ENCODE data around the gene FBXW11. TPM values are rescaled to one million over a fixed set of nuclear protein-coding genes. Genes with fewer than 3 reads are reported as not detected.
A peak's percentile ranks its signal among the peaks of the same experiment; 100 is the strongest.

The FBXW11 gene
- total RNA-seq, 4 donors from 2014 or later, result 35.9 to 111 (median 63.7) TPM

DNA sequence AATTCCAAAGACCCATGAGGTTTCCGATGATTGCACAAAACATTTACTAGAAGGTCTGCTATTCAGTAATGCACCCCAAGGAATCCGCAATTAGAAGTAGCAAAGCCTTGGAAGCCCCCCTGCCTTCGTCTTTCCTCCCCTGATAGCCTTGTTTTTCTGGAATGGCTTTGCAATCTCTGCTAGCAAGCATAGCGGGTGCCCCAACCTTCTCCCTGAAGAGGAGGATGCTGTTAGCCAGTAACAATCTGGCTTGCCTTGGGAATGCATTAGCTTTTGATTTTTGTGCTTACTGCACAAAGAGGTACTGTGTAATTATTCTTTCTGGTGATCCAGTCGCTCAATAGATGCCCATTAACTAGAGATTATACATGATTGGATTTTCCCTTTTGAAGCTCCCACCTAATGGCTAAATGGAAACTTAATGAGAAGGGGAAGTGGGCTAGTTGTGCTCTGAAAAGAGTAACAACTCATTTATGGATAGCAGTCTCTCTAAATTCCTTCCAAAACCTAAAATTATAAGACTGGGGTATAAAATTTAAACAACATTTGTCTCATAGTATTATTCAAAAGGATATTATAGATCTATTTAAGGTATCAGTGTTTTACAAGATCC lies 91.6 kb downstream of the FBXW11 start:
- no peak overlapping the region for H3K27ac ChIP-seq
- no peaks in the 10 kb centered on the region for H3K27me3 ChIP-seq
- no peaks in the 10 kb centered on the region for H3K9me3 ChIP-seq
- no peaks in the 10 kb centered on the region for H3K4me1 ChIP-seq
- intact Hi-C loops (cut with DNase I; ENCODE audit: low total_unique reads), result loop anchor here (10.0 kb wide), 1 partner anchor 130 kb away; no protein-coding TSS in a partner anchor
- no peak for TF ChIP-seq POLR2A (IDR thresholded peaks at IDR 0.05)
- H3K4me3 ChIP-seq, result no peak overlapping the region
- no peaks in the 10 kb centered on the region for H3K36me3 ChIP-seq
- no peak for DNase-seq

- H3K4me1 ChIP-seq, result no peaks in the 10 kb centered on the region
- intact Hi-C loops (cut with DNase I; ENCODE audit: low total_unique reads), result loop anchor here (10.0 kb wide), 1 partner anchor 131 kb away; no protein-coding TSS in a partner anchor
- TF ChIP-seq, protein P1, sequence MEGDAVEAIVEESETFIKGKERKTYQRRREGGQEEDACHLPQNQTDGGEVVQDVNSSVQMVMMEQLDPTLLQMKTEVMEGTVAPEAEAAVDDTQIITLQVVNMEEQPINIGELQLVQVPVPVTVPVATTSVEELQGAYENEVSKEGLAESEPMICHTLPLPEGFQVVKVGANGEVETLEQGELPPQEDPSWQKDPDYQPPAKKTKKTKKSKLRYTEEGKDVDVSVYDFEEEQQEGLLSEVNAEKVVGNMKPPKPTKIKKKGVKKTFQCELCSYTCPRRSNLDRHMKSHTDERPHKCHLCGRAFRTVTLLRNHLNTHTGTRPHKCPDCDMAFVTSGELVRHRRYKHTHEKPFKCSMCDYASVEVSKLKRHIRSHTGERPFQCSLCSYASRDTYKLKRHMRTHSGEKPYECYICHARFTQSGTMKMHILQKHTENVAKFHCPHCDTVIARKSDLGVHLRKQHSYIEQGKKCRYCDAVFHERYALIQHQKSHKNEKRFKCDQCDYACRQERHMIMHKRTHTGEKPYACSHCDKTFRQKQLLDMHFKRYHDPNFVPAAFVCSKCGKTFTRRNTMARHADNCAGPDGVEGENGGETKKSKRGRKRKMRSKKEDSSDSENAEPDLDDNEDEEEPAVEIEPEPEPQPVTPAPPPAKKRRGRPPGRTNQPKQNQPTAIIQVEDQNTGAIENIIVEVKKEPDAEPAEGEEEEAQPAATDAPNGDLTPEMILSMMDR (IDR thresholded peaks at IDR 0.05), result no peak
- TF ChIP-seq POLR2A (IDR thresholded peaks at IDR 0.05), result no peak
- H3K9me3 ChIP-seq, result no peaks in the 10 kb centered on the region
- no peaks in the 10 kb centered on the region for H3K27me3 ChIP-seq
- no peak for DNase-seq
- H3K4me3 ChIP-seq, result no peak overlapping the region
- no peak overlapping the region for H3K27ac ChIP-seq
- H3K36me3 ChIP-seq, result no peaks in the 10 kb centered on the region
Measured at GRCh38 chr5:171913987-171914273, 92.5 kb downstream of the FBXW11 start.

DNA sequence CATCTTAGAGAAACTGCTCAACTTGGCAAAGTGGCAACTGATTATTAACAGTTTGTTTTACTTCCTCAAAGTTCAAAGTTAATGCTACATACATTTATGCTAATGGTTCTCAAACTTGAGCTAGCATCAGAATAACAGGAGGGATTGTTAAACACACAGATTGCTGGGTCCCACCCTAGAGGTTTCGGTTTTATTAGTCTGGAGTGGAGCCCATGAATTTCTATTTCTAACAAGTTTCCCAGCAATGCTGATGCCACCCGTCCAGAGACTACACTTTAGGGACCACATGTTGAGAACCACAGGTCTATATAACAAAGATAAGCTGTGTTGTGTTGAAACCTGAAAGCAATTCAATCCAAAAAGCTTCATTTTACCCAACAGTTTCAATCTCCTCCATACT lies 95.3 kb downstream of the FBXW11 start:
- Histone ChIP-seq H3K27me3 (no peaks in the 10 kb centered on the region), H3K27ac (no peak overlapping the region), H3K36me3 (no peaks in the 10 kb centered on the region), H3K4me1 (no peaks in the 10 kb centered on the region), H3K9me3 (no peaks in the 10 kb centered on the region), H3K4me3 (no peak overlapping the region)
- intact Hi-C loops (cut with DNase I; ENCODE audit: low total_unique reads), result loop anchor here (10.0 kb wide), 1 partner anchor 134 kb away; no protein-coding TSS in a partner anchor
- DNase-seq, result no peak
- no peak for TF ChIP-seq POLR2A (IDR thresholded peaks at IDR 0.05)
- TF ChIP-seq, protein P1 (IDR thresholded peaks at IDR 0.05), result no peak

DNA sequence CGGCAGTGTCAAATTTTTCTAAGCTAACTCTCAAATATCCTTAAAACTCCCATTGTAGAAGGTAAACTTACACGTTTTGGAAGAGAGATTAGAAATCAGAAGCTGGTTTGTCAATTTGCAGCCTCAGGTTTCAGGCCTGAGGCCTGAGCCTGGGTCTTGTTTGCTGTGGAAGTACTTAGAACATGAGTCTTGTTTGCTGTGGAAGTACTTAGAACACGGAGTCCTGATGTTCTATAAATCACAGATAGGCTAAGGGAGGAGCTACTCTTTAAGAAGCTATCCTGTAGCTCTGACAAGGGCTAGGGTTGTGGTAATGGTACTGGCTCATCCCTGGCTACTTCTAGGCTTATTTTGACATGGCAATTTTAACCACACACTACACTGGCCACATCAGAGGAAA lies 97.8 kb downstream of the FBXW11 start:
- intact Hi-C loops (cut with DNase I; ENCODE audit: low total_unique reads), result no loop called here
- no peak for DNase-seq
- no peaks in the 10 kb centered on the region for H3K9me3 ChIP-seq
- no peaks in the 10 kb centered on the region for H3K27me3 ChIP-seq
- no peaks in the 10 kb centered on the region for H3K36me3 ChIP-seq
- H3K4me1 ChIP-seq, result no peaks in the 10 kb centered on the region
- no peak overlapping the region for H3K4me3 ChIP-seq
- no peak for TF ChIP-seq POLR2A (IDR thresholded peaks at IDR 0.05)
- TF ChIP-seq, protein P1 (IDR thresholded peaks at IDR 0.05), result no peak
- H3K27ac ChIP-seq, result no peak overlapping the region

GRCh38 chr5:171907725-171908343 lies 98.6 kb downstream of the FBXW11 start:
- Histone ChIP-seq H3K4me1 (no peaks in the 10 kb centered on the region), H3K4me3 (no peak overlapping the region), H3K27me3 (no peaks in the 10 kb centered on the region), H3K27ac (no peak overlapping the region), H3K9me3 (no peaks in the 10 kb centered on the region), H3K36me3 (no peaks in the 10 kb centered on the region)
- TF ChIP-seq, protein P1 (IDR thresholded peaks at IDR 0.05), result peak; percentile 66 to 81 (median 74)
- TF ChIP-seq POLR2A (IDR thresholded peaks at IDR 0.05), result no peak
- intact Hi-C loops (cut with DNase I; ENCODE audit: low total_unique reads), result no loop called here
- peak; percentile 35 to 51 for DNase-seq
